ENCODE data around the gene CFAP20DC.
"Not testable (repeated sequence)": the region's sequence is repeated elsewhere in the genome, so short reads cannot be mapped to it uniquely, and the experiment has no call there.

CFAP20DC gene

DNA sequence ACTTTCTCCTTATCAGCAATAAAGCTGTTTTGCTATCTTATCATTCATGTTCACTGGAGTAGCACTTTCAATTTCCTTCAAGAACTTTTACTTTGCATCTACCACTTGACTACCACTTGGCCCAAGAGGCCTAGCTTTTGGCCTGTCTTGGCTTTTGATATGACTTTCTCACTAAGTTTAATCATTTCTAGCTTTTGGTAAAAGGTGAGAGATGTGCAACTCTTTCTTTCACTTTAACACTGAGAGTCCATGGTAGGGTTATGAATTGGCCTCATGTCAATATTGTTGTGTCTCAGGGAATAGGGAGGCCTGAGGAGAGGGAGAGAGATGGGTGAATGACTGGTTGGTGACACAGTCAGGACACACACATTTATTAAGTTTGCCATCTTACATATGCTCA is 352.3 kb downstream of the CFAP20DC start:
- no peaks in the 10 kb centered on the region for H4K20me1 ChIP-seq (ENCODE audit: insufficient read depth, low read length)
- no peak for DNase-seq
- H3K9ac ChIP-seq (ENCODE audit: low read length) = no peak overlapping the region
- no peaks in the 10 kb centered on the region for H3K36me3 ChIP-seq (replicated peaks; ENCODE audit: insufficient read depth, low read length)
- H3K9me2 ChIP-seq (replicated peaks; ENCODE audit: insufficient read depth, low read length) = no peaks in the 10 kb centered on the region
- TF ChIP-seq, protein P1, sequence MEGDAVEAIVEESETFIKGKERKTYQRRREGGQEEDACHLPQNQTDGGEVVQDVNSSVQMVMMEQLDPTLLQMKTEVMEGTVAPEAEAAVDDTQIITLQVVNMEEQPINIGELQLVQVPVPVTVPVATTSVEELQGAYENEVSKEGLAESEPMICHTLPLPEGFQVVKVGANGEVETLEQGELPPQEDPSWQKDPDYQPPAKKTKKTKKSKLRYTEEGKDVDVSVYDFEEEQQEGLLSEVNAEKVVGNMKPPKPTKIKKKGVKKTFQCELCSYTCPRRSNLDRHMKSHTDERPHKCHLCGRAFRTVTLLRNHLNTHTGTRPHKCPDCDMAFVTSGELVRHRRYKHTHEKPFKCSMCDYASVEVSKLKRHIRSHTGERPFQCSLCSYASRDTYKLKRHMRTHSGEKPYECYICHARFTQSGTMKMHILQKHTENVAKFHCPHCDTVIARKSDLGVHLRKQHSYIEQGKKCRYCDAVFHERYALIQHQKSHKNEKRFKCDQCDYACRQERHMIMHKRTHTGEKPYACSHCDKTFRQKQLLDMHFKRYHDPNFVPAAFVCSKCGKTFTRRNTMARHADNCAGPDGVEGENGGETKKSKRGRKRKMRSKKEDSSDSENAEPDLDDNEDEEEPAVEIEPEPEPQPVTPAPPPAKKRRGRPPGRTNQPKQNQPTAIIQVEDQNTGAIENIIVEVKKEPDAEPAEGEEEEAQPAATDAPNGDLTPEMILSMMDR (IDR thresholded peaks at IDR 0.05; ENCODE audit: low read length) = no peak
- no peak for TF ChIP-seq EZH2phosphoT487 (IDR thresholded peaks at IDR 0.05; ENCODE audit: low read length)
- TF ChIP-seq EZH2 (optimal IDR thresholded peaks at IDR 0.05; ENCODE audit: low read depth, low read length) = no peak
- H3K9me3 ChIP-seq (replicated peaks; ENCODE audit: insufficient read depth, low read length) = no peaks in the 10 kb centered on the region
- no peak overlapping the region for H3K4me2 ChIP-seq (ENCODE audit: low read depth, low read length)
- no peaks in the 10 kb centered on the region for H3K4me1 ChIP-seq (ENCODE audit: low read length)
- H2AFZ ChIP-seq (ENCODE audit: low read length) = no peak overlapping the region
- H3K27ac ChIP-seq (ENCODE audit: low read length) = no peak overlapping the region
- no peak overlapping the region for H3K4me3 ChIP-seq (ENCODE audit: low read length)
- no peaks in the 10 kb centered on the region for H3F3A ChIP-seq (ENCODE audit: insufficient read depth, low read length)
- H3K79me2 ChIP-seq (ENCODE audit: low read length) = no peaks in the 10 kb centered on the region
- H3K27me3 ChIP-seq (replicated peaks; ENCODE audit: insufficient read depth, low read length) = no peaks in the 10 kb centered on the region

DNA sequence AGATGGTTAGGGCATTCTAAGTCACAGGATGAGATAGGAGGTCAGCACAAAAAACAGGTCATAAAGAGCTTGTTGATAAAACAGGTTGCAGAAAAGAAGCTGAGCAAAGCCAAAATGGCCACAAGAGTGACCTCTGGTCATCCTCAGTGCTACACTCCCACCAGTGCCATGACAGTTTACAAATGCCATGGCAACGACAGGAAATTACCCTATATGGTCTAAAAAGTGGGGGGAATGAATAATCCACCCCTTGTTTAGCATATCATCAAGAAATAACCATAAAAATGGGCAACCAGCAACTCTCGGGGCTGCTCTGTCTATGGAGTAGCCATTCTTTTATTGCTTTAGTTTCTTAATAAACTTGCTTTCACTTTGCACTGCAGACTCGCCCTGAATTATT is 353.0 kb downstream of the CFAP20DC start:
- H3K27me3 ChIP-seq (replicated peaks; ENCODE audit: insufficient read depth, low read length); H3K27ac ChIP-seq (ENCODE audit: low read length); H3K9ac ChIP-seq (ENCODE audit: low read length); H3K4me2 ChIP-seq (ENCODE audit: low read depth, low read length); H3K4me1 ChIP-seq (ENCODE audit: low read length); H2AFZ ChIP-seq (ENCODE audit: low read length); H4K20me1 ChIP-seq (ENCODE audit: insufficient read depth, low read length); H3K9me2 ChIP-seq (replicated peaks; ENCODE audit: insufficient read depth, low read length); DNase-seq; H3K4me3 ChIP-seq (ENCODE audit: low read length); H3F3A ChIP-seq (ENCODE audit: insufficient read depth, low read length); H3K36me3 ChIP-seq (replicated peaks; ENCODE audit: insufficient read depth, low read length); H3K79me2 ChIP-seq (ENCODE audit: low read length); H3K9me3 ChIP-seq (replicated peaks; ENCODE audit: insufficient read depth, low read length): not testable (repeated sequence)

DNA sequence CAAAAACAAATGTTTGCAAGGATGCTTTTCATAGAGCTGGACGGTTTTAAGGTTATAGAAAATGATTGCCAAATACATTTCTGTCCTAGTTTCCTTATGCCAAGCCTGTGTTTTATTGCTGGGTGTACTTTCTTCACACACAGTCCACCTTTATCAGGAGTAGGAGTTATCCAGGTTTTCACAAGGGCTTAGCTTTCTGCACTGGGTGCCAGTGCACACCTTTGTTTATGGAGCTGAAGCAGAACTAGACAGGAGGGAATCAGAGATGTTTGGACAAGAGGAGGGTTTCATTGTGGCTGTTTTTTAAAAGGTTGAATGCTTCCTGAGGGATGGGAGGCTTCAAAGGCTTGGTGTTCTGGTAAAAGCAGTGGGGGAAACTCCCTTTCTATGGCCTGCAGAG is 353.7 kb downstream of the CFAP20DC start:
- Histone ChIP-seq H3K9me2 (replicated peaks; ENCODE audit: insufficient read depth, low read length) (no peaks in the 10 kb centered on the region), H4K20me1 (ENCODE audit: insufficient read depth, low read length) (no peaks in the 10 kb centered on the region), H3K79me2 (ENCODE audit: low read length) (no peaks in the 10 kb centered on the region), H3K27ac (ENCODE audit: low read length) (no peak overlapping the region), H3K36me3 (replicated peaks; ENCODE audit: insufficient read depth, low read length) (no peaks in the 10 kb centered on the region), H3K4me2 (ENCODE audit: low read depth, low read length) (no peak overlapping the region), H3F3A (ENCODE audit: insufficient read depth, low read length) (no peaks in the 10 kb centered on the region), H3K4me3 (ENCODE audit: low read length) (no peak overlapping the region), H3K9ac (ENCODE audit: low read length) (no peak overlapping the region), H2AFZ (ENCODE audit: low read length) (no peak overlapping the region), H3K27me3 (replicated peaks; ENCODE audit: insufficient read depth, low read length) (no peaks in the 10 kb centered on the region), H3K9me3 (replicated peaks; ENCODE audit: insufficient read depth, low read length) (no peaks in the 10 kb centered on the region), H3K4me1 (ENCODE audit: low read length) (no peaks in the 10 kb centered on the region)
- no peak for TF ChIP-seq EZH2 (optimal IDR thresholded peaks at IDR 0.05; ENCODE audit: low read depth, low read length)
- TF ChIP-seq, protein P1 (IDR thresholded peaks at IDR 0.05; ENCODE audit: low read length) = no peak
- TF ChIP-seq EZH2phosphoT487 (IDR thresholded peaks at IDR 0.05; ENCODE audit: low read length) = no peak
- no peak for DNase-seq

DNA sequence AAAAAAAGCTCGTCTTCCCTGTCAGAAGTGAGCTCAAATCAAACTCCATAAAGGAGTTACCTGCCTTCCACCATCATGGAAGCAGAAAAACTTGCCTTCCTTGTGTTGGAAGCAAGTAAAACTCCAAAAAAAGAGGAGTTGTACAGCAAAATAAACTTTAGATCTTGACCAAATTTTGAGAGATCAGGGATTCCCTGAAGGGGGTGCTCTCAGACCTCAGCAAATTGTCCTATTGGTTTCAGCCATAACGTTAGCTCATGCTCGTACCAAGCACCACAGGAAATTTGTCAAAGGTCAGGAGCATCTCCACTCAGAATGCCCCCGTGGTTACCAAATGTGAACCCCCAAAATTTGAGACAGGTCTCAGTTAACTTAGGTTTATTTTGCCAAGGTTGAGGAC is 354.5 kb downstream of the CFAP20DC start:
- H3K27ac ChIP-seq (ENCODE audit: low read length); H3K4me1 ChIP-seq (ENCODE audit: low read length); H3K27me3 ChIP-seq (replicated peaks; ENCODE audit: insufficient read depth, low read length); H3K9ac ChIP-seq (ENCODE audit: low read length); H3F3A ChIP-seq (ENCODE audit: insufficient read depth, low read length); H4K20me1 ChIP-seq (ENCODE audit: insufficient read depth, low read length); H2AFZ ChIP-seq (ENCODE audit: low read length); DNase-seq; H3K9me3 ChIP-seq (replicated peaks; ENCODE audit: insufficient read depth, low read length); H3K4me2 ChIP-seq (ENCODE audit: low read depth, low read length); H3K4me3 ChIP-seq (ENCODE audit: low read length); H3K79me2 ChIP-seq (ENCODE audit: low read length); H3K9me2 ChIP-seq (replicated peaks; ENCODE audit: insufficient read depth, low read length); H3K36me3 ChIP-seq (replicated peaks; ENCODE audit: insufficient read depth, low read length): not testable (repeated sequence)
